VCaP (cell line): Measurements from ENCODE around the gene TICRR.
"Not testable (repeated sequence)": the region's sequence is repeated elsewhere in the genome, so short reads cannot be mapped to it uniquely, and the experiment has no call there.

Source experiments
- H3K27ac ChIP-seq: fragments of 450-650 bp; 2 replicates; pipeline ENCODE4 v1.5.1; 2017
- CTCF ChIP-seq: fragments of 450-650 bp; conservative IDR thresholded peaks from 2 replicates; pipeline ENCODE4 v1.5.1; 2017; ENCODE audit warnings: mild to moderate bottlenecking, moderate library complexity

The TICRR gene

GRCh38 chr15:89575656-89576416, 567 bp downstream of the TICRR start:
- TF ChIP-seq CTCF: no peak
- H3K27ac ChIP-seq: peak overlapping the region; percentile 73

- TF ChIP-seq CTCF: no peak
These were observed 1.1 kb downstream of the TICRR start for GRCh38 chr15:89576417-89576773.

GRCh38 chr15:89577776-89578115, 2.5 kb downstream of the TICRR start:
- peak overlapping the region; percentile 73; the same call in 1 of the 2 replicates for H3K27ac ChIP-seq
- TF ChIP-seq CTCF: no peak

More at GRCh38 chr15:89576417-89576773, 1.1 kb downstream of the TICRR start:
- H3K27ac ChIP-seq: peak overlapping the region; percentile 73; the same call in 1 of the 2 replicates

- no peak for TF ChIP-seq CTCF
- H3K27ac ChIP-seq: peak overlapping the region; percentile 73; the same call in 1 of the 2 replicates
These were observed 2.9 kb downstream of the TICRR start for GRCh38 chr15:89578146-89578545.

GRCh38 chr15:89580747-89581146, 5.5 kb downstream of the TICRR start:
- H3K27ac ChIP-seq: not testable (repeated sequence)

- TF ChIP-seq CTCF: no peak
- no peak overlapping the region for H3K27ac ChIP-seq
These were observed 11.4 kb downstream of the TICRR start for GRCh38 chr15:89586651-89587050.

GRCh38 chr15:89587955-89588354, 12.7 kb downstream of the TICRR start:
- H3K27ac ChIP-seq: no peak overlapping the region
- TF ChIP-seq CTCF: no peak

- no peak overlapping the region for H3K27ac ChIP-seq
- no peak for TF ChIP-seq CTCF
These were observed 16.6 kb downstream of the TICRR start for GRCh38 chr15:89591834-89592233.
